NT2/D1 (cell line): ENCODE results near the gene PCYOX1L.
A peak's percentile ranks its signal among the peaks of the same experiment; 100 is the strongest.

Experiments
- DNase-seq: peaks from one replicate; pipeline ENCODE4 v3.0.0-alpha.2; 2011; ENCODE audit warnings: low read depth, low spot score
- H3K27me3 ChIP-seq: 2 replicates; pipeline ENCODE4 v1.6.0; 2011; ENCODE audit warnings: mild to moderate bottlenecking; ENCODE audit not compliant: insufficient read length, insufficient read depth
- H3K36me3 ChIP-seq: 2 replicates; pipeline ENCODE4 v1.6.1; 2011; ENCODE audit warnings: mild to moderate bottlenecking, low read length, mixed read lengths; ENCODE audit not compliant: insufficient read depth, insufficient read length
- H3K4me1 ChIP-seq: 2 replicates; pipeline ENCODE4 v1.5.1; 2011; ENCODE audit not compliant: insufficient read depth, insufficient read length
- H3K4me3 ChIP-seq: 2 replicates; pipeline ENCODE4 v1.5.1; 2011; ENCODE audit warnings: low read depth; ENCODE audit not compliant: insufficient read length
- H3K9ac ChIP-seq: 2 replicates; pipeline ENCODE4 v1.6.0; 2011; ENCODE audit warnings: low read depth; ENCODE audit not compliant: insufficient read length
- H3K9me3 ChIP-seq: 2 replicates; pipeline ENCODE4 v1.5.1; 2011; ENCODE audit warnings: mild to moderate bottlenecking, low read length; ENCODE audit not compliant: insufficient read depth
- SUZ12 ChIP-seq: IDR thresholded peaks from 2 replicates; pipeline ENCODE4 v1.6.1; 2011; ENCODE audit not compliant: insufficient read length, insufficient read depth; ENCODE audit errors: extremely low read depth
- YY1 ChIP-seq: IDR thresholded peaks from 2 replicates; pipeline ENCODE4 v1.6.1; 2011; ENCODE audit not compliant: insufficient read length, insufficient read depth
- ZNF274 ChIP-seq: IDR thresholded peaks from 2 replicates; pipeline ENCODE4 v1.6.1; 2011; ENCODE audit warnings: mild to moderate bottlenecking, low read depth, low read length

Gene PCYOX1L, protein sequence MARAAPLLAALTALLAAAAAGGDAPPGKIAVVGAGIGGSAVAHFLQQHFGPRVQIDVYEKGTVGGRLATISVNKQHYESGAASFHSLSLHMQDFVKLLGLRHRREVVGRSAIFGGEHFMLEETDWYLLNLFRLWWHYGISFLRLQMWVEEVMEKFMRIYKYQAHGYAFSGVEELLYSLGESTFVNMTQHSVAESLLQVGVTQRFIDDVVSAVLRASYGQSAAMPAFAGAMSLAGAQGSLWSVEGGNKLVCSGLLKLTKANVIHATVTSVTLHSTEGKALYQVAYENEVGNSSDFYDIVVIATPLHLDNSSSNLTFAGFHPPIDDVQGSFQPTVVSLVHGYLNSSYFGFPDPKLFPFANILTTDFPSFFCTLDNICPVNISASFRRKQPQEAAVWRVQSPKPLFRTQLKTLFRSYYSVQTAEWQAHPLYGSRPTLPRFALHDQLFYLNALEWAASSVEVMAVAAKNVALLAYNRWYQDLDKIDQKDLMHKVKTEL

DNA sequence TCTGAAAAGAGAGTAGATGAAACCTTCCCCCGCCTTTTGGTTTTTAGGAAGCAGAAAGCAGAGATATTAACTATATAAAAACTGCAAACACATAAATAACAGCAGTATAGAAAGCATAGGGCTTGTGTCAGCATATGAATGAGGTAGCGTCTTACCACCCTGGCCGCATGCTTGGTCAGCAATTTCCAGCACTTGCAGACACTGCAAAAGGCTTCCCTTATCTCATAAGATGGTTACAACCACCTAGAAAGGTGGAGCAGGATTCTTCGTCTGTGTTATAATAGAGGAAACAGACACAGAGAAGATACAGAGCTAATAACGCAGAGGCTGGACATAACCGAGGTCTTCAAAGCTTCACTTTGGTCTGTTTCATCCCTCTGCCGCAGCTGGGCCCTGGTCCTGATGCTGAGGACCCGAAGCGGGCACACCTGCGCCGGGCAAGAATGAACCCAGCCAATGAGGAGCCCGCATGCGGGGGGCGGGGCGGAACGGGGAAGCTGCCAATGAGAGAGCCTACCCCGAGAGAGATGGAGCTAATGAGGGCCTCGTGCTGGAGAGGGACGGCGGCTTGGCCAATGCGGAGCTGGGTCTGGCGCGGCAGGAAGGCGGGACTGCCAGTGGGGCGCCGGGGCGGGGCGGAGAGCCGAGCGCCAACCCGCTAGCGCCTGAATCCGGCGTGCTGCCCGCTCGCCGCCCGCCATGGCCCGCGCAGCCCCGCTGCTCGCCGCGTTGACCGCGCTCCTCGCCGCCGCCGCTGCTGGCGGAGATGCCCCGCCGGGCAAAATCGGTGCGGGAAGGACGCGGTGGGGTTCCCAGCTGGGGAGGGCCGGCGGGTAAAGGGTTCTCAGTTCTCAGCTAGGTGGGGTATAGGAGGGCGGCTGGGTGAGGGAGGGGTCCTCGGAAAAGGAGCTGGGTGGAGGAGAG is at the start of gene PCYOX1L:
Gene PCYOX1L, plus strand, starts transcription at position 677 of the 924 bp plus-strand sequence. Its CDS starts 23 bp downstream, at position 700.
- no peaks in the 10 kb centered on the region for H3K9me3 ChIP-seq
- peak within 1 kb of the TSS; percentile 72 for H3K4me3 ChIP-seq
- peak; percentile 84 for DNase-seq
- peaks cover 4% of the 10 kb centered on the region for H3K27me3 ChIP-seq
- H3K9ac ChIP-seq: peak within 1 kb of the TSS; percentile 89
- peaks cover 26% of the 10 kb centered on the region for H3K36me3 ChIP-seq
- no peaks in the 10 kb centered on the region for H3K4me1 ChIP-seq
- TF ChIP-seq SUZ12: no peak
- no peak for TF ChIP-seq ZNF274
- TF ChIP-seq YY1: no peak

DNA sequence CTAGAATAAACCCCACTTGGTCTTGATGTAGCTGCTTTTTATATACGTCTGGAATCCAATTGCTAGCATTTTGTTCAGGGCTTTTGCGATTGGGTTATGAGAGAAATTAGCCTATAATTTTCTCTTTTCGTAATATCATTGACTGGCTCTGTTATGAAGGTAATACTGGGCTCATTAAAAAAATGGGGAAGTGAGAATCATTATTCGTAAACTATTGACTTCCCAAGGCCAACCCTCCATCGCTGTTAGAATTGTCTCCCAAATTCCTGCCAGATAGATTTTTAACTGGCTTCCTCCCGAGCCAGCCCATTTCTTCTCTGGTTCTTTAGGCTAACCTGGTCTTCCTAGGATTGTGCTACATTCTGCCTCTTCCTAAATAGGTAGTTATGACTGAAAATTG is 48.5 kb upstream of the PCYOX1L start:
- no peak for DNase-seq
- H3K9me3 ChIP-seq: no peaks in the 10 kb centered on the region
- TF ChIP-seq ZNF274 (no peak), SUZ12 (no peak), YY1 (no peak)
- H3K4me3 ChIP-seq: no peak overlapping the region
- no peaks in the 10 kb centered on the region for H3K27me3 ChIP-seq
- peaks cover 10% of the 10 kb centered on the region for H3K4me1 ChIP-seq
- no peak overlapping the region for H3K9ac ChIP-seq
- H3K36me3 ChIP-seq: no peaks in the 10 kb centered on the region

DNA sequence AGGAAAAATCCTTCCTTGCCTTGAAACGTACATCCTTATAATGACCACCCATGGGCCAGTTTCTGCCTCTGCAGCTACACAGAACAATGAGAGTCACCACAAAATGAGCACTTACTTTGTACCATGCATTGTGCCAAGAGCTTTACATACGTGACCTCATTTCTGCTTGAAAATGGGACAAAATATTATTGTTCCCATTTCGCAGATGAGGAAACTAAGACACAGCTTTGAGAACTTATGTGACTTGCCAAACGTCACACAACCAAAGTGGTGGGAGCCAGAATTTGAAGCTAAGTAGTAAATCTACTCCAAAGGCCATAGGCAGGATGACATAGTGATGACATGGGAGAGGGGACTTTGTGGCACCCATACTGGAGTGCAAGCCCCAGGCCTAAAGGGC is 47.4 kb upstream of the PCYOX1L start:
- Histone ChIP-seq H3K36me3 (no peaks in the 10 kb centered on the region), H3K27me3 (no peaks in the 10 kb centered on the region), H3K4me1 (peaks cover 10% of the 10 kb centered on the region), H3K9me3 (no peaks in the 10 kb centered on the region), H3K9ac (no peak overlapping the region), H3K4me3 (no peak overlapping the region)
- TF ChIP-seq ZNF274 (no peak), SUZ12 (no peak), YY1 (no peak)
- no peak for DNase-seq

DNA sequence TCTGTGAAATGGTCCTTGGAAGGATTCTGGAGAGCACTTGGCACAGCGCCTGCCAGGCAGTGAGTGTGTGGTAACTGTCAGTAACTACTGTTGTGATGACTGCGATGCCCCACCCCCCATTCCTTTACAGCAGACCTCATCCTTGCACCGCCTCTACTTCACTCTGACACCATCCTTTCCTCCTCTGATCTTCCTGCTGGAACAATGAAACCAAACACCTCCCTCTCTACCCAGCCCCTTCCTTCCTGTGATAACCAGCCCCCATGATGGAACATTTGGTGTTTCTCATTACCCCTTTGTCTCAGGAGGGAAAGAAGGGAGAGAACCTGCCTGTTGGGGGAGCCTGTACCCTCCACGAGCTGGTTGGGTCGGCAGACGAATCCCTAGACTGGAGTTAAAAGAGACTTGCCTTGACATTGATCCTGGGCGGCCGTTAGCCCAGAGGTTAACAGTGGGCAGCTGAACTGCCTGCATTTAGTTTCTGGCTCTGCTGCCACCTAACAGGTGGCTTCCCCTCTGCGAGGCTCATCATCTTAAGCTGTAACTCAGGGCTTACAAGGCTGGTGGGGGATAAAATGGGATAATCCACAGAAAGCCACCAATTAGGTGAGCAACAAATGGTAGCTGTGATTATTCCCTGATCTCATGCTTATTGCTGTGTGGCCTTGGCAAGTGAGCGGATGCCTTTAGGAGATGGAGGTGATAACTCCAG is 46.7 kb upstream of the PCYOX1L start:
- no peak for DNase-seq
- TF ChIP-seq YY1: no peak
- TF ChIP-seq ZNF274: no peak
- no peak for TF ChIP-seq SUZ12

DNA sequence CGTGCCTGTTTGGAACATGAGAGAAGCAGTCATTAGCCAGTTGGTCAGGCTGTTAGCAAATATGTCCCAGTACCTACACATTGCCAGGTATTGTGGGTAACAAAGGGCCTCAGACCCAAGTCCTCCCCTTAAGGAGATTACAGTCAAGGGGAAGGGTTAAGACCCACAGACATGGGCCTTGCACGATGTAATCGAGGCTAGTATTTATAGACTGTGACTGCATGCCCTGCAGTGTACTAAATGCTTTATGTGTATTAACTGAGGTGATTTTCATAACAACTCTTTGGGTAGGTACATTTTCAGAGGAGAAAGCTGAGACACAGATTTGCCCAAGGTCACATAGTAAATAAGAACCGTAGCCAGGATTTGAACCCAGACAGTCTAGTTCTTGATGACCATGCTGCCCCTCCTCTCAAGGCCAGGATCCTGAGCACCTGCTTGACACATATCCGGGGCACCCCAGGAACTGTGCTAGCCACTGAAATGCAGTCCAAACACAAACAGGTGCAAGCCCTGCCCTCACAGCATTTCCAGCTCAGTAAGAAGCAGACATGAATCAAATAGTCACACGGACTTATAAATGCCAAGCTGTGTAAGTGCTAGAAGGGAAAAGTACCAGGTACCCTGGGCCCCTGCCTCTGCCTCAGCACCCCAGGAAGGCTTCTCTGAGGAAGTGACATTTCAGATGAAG is 44.5 kb upstream of the PCYOX1L start:
- no peaks in the 10 kb centered on the region for H3K9me3 ChIP-seq
- H3K27me3 ChIP-seq: no peaks in the 10 kb centered on the region
- H3K9ac ChIP-seq: no peak overlapping the region
- H3K4me3 ChIP-seq: no peak overlapping the region
- no peak for TF ChIP-seq ZNF274
- no peak for TF ChIP-seq SUZ12
- no peak for TF ChIP-seq YY1
- no peak for DNase-seq
- H3K4me1 ChIP-seq: peaks cover 17% of the 10 kb centered on the region
- H3K36me3 ChIP-seq: no peaks in the 10 kb centered on the region

More for the DNA sequence above, 46.7 kb upstream of the PCYOX1L start:
- peaks cover 10% of the 10 kb centered on the region for H3K4me1 ChIP-seq
- no peaks in the 10 kb centered on the region for H3K9me3 ChIP-seq
- H3K4me3 ChIP-seq: no peak overlapping the region
- no peaks in the 10 kb centered on the region for H3K36me3 ChIP-seq
- H3K9ac ChIP-seq: no peak overlapping the region
- no peaks in the 10 kb centered on the region for H3K27me3 ChIP-seq

DNA sequence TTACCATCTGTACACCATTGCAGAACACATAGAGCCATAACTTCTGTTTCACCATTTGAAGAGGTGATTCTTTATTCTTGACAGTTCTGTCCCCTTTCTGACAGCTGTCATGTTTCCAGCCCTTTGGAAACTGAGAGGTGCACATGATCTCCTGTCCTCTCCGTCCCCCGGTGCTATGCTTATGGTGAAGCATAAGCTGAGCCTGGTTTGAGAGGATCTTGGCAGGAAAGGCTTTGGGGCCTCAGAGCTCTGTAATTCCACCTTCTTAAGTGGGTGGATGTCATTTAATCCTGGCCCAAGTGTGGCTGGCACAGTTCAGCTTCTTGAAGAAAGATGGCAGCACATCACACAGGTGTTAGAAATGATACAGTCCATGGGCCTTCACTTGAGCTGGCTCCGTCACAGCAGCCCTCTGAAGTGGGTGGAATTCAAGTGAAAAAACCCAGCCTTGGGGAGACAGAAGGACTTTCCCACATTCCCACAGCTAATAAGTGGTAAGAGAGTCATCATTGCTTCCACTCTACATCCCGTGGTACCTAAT is 43.2 kb upstream of the PCYOX1L start:
- TF ChIP-seq YY1 (no peak), SUZ12 (no peak), ZNF274 (no peak)
- H3K9ac ChIP-seq: no peak overlapping the region

More for the DNA sequence above, 43.2 kb upstream of the PCYOX1L start:
- peaks cover 3% of the 10 kb centered on the region for H3K36me3 ChIP-seq
- no peak for DNase-seq
- peaks cover 17% of the 10 kb centered on the region for H3K4me1 ChIP-seq
- no peak overlapping the region for H3K4me3 ChIP-seq
- H3K27me3 ChIP-seq: no peaks in the 10 kb centered on the region
- no peaks in the 10 kb centered on the region for H3K9me3 ChIP-seq
